ENCODE measurements around the gene CEP192. TPM values are rescaled to one million over a fixed set of nuclear protein-coding genes. Genes with fewer than 3 reads are reported as not detected.

Gene CEP192, protein sequence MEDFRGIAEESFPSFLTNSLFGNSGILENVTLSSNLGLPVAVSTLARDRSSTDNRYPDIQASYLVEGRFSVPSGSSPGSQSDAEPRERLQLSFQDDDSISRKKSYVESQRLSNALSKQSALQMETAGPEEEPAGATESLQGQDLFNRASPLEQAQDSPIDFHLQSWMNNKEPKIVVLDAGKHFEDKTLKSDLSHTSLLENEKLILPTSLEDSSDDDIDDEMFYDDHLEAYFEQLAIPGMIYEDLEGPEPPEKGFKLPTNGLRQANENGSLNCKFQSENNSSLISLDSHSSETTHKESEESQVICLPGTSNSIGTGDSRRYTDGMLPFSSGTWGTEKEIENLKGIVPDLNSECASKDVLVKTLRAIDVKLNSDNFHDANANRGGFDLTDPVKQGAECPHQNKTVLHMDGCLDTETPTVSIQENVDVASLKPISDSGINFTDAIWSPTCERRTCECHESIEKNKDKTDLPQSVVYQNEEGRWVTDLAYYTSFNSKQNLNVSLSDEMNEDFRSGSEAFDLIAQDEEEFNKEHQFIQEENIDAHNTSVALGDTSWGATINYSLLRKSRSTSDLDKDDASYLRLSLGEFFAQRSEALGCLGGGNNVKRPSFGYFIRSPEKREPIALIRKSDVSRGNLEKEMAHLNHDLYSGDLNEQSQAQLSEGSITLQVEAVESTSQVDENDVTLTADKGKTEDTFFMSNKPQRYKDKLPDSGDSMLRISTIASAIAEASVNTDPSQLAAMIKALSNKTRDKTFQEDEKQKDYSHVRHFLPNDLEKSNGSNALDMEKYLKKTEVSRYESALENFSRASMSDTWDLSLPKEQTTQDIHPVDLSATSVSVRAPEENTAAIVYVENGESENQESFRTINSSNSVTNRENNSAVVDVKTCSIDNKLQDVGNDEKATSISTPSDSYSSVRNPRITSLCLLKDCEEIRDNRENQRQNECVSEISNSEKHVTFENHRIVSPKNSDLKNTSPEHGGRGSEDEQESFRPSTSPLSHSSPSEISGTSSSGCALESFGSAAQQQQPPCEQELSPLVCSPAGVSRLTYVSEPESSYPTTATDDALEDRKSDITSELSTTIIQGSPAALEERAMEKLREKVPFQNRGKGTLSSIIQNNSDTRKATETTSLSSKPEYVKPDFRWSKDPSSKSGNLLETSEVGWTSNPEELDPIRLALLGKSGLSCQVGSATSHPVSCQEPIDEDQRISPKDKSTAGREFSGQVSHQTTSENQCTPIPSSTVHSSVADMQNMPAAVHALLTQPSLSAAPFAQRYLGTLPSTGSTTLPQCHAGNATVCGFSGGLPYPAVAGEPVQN (N-terminal part only)
- total RNA-seq: 14.4 and 16.6 TPM in 2 replicates

DNA sequence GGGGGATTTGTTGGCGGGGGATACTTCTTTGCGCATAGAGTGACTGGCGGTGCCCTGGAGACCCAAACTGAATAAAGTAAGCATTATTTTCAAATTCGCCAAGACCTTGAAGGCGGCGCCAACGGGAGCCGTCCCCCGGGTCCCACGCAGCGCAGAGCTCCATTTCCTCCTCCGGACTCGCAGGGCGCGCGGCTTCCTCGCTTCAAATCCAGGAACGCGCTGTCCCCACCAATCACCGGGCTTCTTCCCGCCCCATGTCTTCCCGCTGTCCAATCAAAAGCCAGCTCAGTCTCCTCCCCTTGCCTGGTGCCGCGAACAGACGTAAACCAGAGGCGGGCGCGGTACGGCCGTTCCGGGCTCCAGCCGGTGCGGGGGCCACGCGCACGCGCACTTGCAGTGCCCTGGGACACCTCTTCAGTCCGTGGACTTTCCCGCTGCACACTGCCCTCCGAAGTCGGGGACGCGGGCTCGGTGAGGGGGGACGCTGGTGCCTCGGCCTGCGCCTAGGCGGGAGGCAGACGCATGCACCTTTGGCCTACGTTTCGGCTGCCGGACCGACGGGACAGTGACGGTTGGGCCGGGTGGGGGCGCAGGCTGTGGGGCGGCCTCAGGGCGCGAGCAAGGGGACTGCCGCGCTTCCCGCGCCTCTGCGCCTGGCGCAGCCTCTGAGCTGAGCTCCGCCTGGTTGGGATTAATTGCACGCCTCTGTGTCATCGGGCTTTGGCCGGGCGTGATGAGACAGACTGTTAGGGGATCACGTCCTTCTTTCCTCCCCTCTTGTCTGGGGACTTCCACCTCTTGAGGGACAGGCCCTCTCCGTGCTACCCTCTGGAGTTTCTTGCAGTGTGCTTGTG is at the start of gene CEP192:
Gene CEP192 (plus strand): TSS at position 396 of the 854 bp plus-strand sequence. CDS start 8,063 bp downstream, outside the sequence.
- no peaks in the 10 kb centered on the region for H3K36me3 ChIP-seq (ENCODE audit: control insufficient read depth, insufficient read depth, low read length)
- TF ChIP-seq CTCF (IDR thresholded peaks at IDR 0.05; ENCODE audit: insufficient read depth, low read length, poor library complexity, severe bottlenecking): no peak
- DNase-seq (ENCODE audit: low read depth): peak; percentile 89

GRCh38 chr18:12943215-12943614 is 47.9 kb upstream of the CEP192 start:
- no peak for TF ChIP-seq CTCF (IDR thresholded peaks at IDR 0.05; ENCODE audit: insufficient read depth, low read length, poor library complexity, severe bottlenecking)
- Histone ChIP-seq H3K36me3 (ENCODE audit: control insufficient read depth, insufficient read depth, low read length) (no peaks in the 10 kb centered on the region), H3K27me3 (ENCODE audit: control insufficient read depth, insufficient read depth, low read length) (no peaks in the 10 kb centered on the region), H3K4me3 (ENCODE audit: low read depth, low read length) (no peak overlapping the region)
- DNase-seq (ENCODE audit: low read depth): no peak

More for the DNA sequence above, at the start of gene CEP192:
- peak within 1 kb of the TSS; percentile 86 for H3K4me3 ChIP-seq (ENCODE audit: low read depth, low read length)
- H3K27me3 ChIP-seq (ENCODE audit: control insufficient read depth, insufficient read depth, low read length): no peaks in the 10 kb centered on the region

DNA sequence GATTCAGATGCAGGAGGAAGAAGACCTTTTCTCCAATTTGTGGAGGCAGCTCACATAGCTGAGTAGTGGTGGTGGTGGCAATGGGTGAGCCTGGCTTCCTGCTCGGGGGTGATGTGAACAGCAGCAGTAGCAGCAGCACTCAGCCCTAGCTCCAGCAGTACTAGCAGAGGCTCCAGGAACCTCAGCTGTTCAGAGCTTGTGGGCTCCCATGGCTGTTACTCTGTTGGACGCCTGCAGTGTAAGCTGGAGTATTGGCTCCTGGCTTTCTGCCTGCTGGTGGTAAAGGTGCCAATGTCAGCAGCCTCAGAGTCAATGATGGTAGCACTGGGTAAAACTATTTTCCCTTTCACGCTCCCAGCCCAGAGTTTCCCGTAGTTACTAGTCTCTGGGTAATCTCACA is 46.5 kb upstream of the CEP192 start:
- H3K4me3 ChIP-seq (ENCODE audit: low read depth, low read length): no peak overlapping the region
- H3K36me3 ChIP-seq (ENCODE audit: control insufficient read depth, insufficient read depth, low read length): no peaks in the 10 kb centered on the region
- no peaks in the 10 kb centered on the region for H3K27me3 ChIP-seq (ENCODE audit: control insufficient read depth, insufficient read depth, low read length)
- DNase-seq (ENCODE audit: low read depth): no peak
- no peak for TF ChIP-seq CTCF (IDR thresholded peaks at IDR 0.05; ENCODE audit: insufficient read depth, low read length, poor library complexity, severe bottlenecking)

GRCh38 chr18:12946549-12947284 is 44.4 kb upstream of the CEP192 start:
- Histone ChIP-seq H3K27me3 (ENCODE audit: control insufficient read depth, insufficient read depth, low read length) (no peaks in the 10 kb centered on the region), H3K36me3 (ENCODE audit: control insufficient read depth, insufficient read depth, low read length) (no peaks in the 10 kb centered on the region), H3K4me3 (ENCODE audit: low read depth, low read length) (peak overlapping the region; percentile 72)
- peak; percentile 41 for DNase-seq (ENCODE audit: low read depth)
- TF ChIP-seq CTCF (IDR thresholded peaks at IDR 0.05; ENCODE audit: insufficient read depth, low read length, poor library complexity, severe bottlenecking): peak; percentile 16
